GM18499 (cell line): ENCODE measurements around the gene PLXNA4.

ENCODE experiments used
- ATAC-seq: cut with Tn5 transposase; IDR thresholded peaks from one replicate; pipeline ENCODE4 v1.9.1; 2021; ENCODE audit warnings: moderate number of reproducible peaks; ENCODE audit not compliant: insufficient read depth, unreplicated experiment

PLXNA4 gene

DNA sequence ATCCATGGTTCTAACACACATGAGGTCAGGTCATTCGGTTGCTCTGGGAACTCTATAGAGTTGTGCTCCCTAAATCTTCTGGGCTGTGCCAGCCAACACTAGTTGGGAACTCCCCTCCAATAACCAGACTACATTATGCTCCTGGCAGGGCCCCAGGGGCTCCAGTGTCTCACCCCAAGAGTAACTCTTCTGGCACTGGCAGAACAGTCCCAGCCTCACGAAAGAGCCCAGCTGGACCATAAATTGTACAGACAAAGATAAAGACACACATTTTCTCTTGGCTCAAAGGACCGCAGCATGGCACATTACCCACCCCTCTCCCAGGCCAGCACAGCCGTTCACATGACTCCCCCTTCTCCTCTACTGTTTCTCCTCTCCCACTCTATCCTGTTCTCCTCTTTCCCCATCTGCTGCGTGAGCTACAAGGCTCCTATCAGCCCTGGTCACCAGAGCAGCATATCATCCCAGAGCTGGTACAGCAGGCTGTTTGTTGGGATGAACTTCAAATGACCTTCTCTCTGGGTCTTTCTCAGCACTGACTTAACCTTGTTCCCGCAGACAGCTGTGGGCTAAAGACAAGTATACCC, 230.6 kb downstream of the PLXNA4 start:
- no peak for ATAC-seq

DNA sequence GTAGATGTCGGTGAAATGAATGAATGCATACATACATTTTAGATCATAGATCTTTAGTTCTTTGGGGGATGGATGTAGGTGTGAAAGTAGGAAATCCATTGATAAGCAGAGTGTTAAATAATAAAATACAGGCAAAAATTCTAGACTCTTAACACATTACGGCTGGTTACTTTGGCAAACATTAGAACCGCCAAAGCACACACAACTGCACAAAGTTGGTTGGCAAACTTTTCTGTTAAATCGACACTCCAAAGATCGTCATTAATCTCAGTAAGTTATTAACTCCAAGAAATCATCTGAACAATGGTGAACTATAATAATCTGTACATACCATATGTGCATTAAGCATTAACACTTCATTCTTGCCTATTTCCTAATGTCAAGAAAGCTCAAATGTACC, 231.2 kb downstream of the PLXNA4 start:
- ATAC-seq: no peak

DNA sequence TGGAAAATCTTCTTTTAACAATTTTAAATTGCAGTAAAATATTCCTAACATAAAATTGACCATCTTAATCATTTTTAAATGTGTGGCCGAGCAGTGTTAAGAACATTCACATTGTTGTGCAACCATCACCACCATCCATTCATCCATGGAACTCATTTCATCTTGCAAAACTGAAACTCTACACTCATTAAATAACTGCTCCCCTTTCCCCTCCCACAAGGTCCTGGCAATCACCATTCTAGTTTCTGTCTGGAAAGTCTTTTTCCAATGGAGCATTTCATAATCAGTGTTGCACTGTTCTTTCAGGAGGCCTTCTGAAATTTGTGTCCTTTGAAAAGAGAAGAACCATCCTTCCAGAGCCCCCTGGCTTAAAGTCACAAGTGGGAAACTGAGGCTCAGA, 233.1 kb downstream of the PLXNA4 start:
- no peak for ATAC-seq

DNA sequence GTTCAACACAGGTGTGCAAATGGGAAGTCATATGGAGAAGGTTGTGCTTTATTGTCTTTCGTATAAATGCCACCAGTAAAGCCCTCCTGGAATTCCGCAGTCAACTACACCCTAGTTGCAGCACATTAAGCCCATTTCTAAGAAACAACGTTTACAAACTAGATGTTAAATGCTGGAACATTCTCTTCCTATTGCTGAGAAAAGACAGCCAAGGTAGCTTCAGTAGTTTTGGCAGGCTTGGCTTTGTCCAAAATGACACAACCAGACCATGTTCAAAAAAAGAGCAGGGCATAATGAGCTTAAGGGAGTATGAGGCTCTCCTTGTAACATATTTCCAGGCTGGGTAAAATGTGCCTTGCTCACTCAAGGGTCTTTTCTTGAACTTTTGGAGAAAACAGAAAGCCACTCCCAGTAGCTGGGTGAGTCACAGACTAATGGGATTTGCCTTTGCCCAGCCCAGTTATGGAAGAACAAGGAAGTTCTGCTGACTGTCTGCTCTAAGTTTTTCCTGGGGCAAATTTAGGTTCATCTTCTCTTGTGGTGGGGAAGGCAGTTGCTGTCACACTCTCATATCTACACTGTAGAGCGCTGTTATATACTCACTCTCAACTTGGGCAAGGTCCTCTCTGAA, 238.7 kb downstream of the PLXNA4 start:
- ATAC-seq: no peak

DNA sequence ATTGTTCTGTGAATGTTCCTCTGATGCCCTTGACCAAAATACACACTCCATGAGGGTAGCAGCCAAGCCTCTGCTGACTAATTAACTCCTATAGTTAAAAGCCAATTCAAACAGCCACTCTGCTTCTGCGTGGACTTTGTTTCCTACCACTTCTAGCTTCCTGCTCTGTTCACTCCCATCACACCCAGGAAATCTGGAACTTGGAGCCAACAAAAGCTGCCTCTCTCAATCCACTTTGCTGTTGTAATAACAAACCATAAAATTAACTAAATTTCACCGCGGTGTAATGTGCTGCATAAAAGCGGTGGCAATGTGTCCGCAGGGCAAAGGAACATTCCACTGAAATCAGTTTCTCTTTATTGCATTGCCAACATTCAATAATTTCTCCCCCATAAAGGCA, 239.5 kb downstream of the PLXNA4 start:
- no peak for ATAC-seq

DNA sequence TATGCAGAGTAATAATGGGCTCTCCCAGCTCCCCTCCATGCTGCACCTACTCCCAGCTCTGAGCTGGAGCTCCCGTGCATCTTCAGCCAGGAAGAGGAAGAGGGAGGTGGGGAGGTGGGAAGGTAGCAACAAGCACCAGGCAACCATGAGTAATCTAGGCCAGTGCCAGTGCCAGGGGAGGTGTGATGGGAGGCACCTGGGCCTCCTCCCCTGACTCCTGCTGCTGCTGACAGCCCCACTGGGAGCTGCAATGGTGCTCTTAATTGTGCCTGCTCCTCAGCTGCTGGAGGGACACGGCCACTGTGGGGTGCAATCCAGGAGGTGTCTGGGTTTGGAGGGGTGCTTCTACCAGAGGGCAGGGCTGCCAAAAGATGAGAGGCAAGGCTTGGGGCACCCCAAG, 243.0 kb downstream of the PLXNA4 start:
- ATAC-seq: no peak

DNA sequence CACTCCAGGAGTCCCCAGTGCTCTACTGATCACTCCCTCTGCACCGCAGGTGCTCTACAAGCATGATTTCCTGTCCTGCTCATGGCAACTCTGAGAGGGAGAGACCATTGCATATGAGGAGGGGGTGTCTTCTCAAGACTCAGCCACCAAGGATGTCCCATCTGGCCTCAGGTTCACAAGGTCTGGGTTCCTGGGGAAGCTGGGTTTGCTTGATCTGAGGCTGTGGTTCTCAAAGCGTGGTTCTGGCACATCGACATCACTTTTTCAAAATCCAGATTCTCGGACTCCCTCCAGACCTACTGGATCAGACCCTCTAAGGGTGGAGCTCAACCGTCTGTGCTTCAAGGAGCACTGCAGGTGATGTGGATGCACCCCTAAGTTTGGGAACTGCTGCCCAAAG, 247.5 kb downstream of the PLXNA4 start:
- ATAC-seq: no peak

DNA sequence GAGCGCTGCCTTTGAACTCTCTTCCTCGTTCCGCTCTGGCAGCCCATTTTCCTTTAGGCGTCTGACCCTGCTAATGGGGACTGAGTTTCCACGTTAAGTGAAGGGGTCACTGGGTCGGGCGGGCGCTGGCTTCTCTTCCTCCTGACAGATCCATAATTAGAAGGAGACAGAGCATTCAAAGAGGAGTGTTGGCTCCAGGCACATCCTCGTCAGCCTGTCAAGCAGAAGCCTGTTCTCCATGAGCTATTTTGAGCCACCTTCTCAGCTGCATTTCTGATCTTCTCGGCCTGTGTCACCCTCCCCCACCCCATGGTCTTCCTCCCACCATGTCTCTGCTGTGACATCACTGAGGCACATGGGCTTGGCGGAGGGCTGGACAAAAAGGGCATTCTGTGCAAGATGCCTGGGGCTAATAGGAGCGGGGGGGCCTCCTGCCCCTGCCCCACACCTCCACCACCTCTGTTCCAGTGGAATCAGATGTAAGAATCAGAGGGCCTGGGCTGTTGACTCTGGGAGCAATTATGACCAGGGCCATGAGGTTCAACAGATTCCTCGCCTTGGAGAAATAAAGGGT, 248.1 kb downstream of the PLXNA4 start:
- no peak for ATAC-seq

DNA sequence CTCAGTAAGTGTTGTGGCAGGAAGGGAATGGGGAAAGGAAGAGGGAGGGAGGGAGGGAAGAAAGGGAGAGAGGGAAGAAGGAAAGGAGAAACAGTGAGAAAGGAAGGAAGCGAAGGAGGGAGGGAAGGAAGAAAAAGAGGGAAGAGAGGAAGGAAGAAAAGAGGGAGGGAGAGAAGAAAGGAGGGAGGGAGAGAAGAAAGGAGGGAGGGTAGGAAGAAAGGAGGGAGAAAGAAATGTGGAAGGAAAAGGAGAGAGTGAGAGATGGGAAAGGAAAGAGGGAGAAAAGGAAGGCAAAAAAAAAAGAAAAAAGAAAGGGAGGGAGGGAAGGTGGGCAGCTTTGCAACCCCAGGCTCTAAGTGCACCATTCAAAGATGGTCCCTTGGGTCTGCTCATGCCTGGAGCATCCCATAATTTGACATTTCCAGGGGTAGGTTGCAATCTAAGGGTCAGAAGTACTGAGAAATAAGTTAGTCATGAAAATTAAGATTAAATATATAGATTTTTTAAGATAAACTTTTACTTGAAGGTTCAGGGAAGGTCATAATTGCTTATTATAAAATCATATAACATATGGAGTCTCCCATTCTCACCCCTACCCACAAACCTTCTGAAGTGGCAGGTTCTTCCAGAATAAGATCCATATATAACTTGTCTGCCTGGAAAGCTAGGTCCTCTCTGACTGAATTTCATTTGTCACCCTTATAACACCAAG, 249.2 kb downstream of the PLXNA4 start:
- ATAC-seq: no peak

DNA sequence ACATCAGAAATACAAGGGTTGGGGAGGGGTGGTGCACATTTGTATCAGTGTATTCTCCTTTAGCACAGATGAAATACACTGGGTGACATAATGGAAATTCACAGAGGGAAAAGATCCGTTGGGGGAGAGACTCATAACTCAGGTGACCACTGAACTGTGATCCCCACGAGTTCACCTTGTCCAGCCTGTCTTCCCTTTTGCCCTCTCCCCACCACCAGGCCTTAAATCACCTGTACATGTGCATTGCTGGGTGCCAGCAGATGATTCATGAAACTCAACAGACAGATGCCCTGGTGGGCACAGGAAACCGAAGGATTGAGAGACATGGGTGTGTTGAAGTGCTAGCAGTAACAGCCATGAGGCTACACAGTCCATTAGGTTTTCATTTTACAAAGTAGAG, 253.3 kb downstream of the PLXNA4 start:
- no peak for ATAC-seq

DNA sequence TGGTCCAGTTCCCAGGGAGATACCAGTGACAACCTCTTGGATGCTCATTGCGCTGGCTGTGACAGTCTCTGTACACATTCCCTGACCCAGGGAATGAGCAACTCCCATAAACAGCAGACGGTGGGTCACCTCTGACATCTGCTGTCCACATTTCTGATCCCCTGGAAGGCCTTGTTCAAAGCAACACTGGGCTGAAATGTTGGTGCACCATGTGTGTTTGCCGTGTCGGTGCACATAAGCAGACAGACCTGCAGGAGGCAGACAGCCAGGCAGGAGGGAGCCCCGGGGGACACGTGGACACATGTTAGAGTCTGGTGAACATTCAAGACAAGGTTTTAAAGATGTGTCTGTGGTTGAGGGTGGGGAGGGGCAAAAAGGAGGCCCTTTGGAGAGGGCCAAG, 254.9 kb downstream of the PLXNA4 start:
- ATAC-seq: no peak

- ATAC-seq: no peak
These were observed 256.8 kb downstream of the PLXNA4 start for GRCh38 chr7:132319481-132319880.

DNA sequence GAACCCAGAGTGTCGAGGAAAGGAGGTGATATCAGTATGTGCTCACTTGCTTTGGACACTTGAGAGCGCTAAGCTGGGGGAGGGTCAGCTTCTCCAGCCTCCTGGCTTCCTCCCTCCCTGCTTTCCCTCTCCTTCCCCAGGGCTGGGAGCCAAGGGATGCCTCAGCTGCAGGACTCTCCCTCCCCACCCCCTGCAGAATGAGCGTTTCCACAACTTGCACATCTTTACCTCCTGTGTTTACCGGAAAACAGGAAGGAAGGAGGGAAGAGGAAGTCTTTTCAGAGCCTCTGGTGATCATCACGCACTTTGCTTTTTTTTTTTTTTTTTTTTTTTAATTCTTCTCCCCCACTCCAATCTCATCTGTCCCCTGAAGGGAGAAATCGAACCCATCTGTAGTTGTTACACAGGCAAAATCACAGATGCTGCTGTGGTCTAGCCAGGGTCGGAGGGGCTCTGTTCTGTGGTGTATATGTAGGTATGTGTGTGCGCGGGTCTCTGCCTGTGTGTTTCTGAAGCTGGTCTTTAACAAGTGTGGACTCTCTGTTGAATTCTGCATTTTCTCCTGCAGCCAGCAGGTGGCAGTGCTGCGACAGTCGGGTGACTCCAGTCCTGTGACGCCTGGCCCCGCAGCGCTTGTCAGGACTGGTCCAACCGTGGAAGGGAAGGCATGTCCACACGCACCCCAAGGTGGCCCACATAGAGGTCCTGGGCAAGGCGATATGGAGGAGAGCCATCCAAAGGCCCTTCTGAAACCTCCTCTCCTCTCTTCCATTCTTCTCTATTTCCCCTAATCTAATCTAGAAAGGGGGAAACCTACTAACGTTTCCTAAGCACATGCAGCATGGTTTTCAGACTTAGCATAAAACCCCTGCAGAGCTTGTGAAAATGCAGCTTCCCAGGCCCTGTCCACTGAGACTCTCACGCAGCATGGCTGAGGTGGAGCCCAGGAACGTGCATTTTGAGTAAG, 257.6 kb downstream of the PLXNA4 start:
- peak; percentile 77 for ATAC-seq

- no peak for ATAC-seq
These were observed 258.4 kb downstream of the PLXNA4 start for GRCh38 chr7:132317701-132318351.

GRCh38 chr7:132312531-132313055, 263.7 kb downstream of the PLXNA4 start:
- no peak for ATAC-seq

DNA sequence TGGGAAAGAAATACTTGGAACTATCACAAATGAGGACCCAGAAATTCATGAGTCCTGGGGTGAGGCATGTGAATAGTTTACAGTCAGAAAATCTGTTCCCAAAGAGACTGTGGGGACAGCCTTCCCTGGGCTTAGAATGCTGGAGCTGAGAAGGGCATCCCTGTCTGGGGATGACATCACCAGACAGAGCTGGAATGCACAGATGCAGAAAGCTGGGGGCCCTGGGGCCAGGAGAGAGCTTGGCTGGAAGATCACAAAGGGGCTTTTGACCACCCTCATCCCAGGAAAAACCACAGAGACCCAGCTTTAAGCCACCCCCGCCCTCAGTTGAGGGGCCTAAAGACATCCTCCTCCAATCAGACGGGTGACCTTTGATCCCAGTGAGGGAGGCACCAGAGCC, 264.5 kb downstream of the PLXNA4 start:
- no peak for ATAC-seq

- no peak for ATAC-seq
These were observed 267.0 kb downstream of the PLXNA4 start for GRCh38 chr7:132309102-132309805.

DNA sequence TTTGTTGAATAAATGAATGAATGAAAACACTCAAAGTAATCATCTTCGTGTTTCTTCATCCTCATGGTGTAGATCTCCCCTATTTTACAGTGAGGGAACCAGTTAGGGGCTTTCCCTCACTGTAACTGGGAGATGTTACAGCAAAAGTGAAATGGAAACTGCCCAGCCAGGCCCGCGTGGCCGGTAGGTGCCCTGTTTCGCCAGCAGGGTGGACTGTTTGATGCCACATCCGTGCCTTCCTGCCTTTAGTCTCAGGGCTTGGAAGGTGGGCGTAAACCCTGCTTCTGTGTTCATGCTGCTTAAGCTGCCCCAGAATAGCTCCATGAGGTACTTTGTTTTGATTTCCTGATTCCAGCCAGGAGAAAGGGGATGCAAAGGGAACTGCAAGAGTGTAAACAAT, 268.8 kb downstream of the PLXNA4 start:
- no peak for ATAC-seq
